D721Med (cell line): ENCODE results near the gene SLC5A10.
"Not testable (repeated sequence)": the region's sequence is repeated elsewhere in the genome, so short reads cannot be mapped to it uniquely, and the experiment has no call there.

Source experiments
- DNase-seq: peaks from one replicate; pipeline ENCODE4 v3.0.0; 2011; ENCODE audit warnings: low spot score; ENCODE audit not compliant: insufficient read length
- FAIRE-seq: peaks from 2 replicates; lab custom pipeline; 2011; peaks lifted over from hg19 to GRCh38; lab: Jason Lieb, UNC
- TF ChIP-seq, protein P1 (sequence below): IDR thresholded peaks from 2 replicates; pipeline ENCODE4 v1.5.1; 2012; ENCODE audit warnings: mild to moderate bottlenecking, control low read depth; ENCODE audit not compliant: insufficient read depth; ENCODE audit errors: missing control alignments

The SLC5A10 gene

DNA sequence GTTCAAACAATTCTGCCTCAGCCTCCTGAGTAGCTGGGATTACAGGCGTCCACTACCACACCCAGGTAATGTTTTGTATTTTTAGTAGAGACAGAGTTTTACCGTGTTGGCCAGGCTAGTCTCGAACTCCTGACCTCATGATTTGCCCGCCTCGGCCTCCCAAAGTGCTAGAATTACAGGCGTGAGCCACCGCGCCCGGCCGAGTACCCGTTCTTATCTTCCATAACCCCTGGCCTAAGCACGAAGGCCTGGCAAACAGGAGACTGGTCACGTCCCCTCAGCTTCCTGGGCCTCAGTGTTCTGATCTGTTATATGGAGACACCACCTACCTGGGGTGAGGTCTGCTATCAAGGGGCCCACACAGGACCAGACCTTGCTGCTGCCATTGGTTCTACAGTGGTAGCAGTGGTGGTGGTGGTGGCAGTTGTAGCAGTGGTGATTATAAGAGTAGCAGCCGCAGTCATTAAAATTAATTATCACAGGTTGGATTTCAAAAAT lies 1.3 kb downstream of the SLC5A10 start:
- TF ChIP-seq, protein P1, sequence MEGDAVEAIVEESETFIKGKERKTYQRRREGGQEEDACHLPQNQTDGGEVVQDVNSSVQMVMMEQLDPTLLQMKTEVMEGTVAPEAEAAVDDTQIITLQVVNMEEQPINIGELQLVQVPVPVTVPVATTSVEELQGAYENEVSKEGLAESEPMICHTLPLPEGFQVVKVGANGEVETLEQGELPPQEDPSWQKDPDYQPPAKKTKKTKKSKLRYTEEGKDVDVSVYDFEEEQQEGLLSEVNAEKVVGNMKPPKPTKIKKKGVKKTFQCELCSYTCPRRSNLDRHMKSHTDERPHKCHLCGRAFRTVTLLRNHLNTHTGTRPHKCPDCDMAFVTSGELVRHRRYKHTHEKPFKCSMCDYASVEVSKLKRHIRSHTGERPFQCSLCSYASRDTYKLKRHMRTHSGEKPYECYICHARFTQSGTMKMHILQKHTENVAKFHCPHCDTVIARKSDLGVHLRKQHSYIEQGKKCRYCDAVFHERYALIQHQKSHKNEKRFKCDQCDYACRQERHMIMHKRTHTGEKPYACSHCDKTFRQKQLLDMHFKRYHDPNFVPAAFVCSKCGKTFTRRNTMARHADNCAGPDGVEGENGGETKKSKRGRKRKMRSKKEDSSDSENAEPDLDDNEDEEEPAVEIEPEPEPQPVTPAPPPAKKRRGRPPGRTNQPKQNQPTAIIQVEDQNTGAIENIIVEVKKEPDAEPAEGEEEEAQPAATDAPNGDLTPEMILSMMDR = no peak
- DNase-seq (no peak), FAIRE-seq (no peak)

DNA sequence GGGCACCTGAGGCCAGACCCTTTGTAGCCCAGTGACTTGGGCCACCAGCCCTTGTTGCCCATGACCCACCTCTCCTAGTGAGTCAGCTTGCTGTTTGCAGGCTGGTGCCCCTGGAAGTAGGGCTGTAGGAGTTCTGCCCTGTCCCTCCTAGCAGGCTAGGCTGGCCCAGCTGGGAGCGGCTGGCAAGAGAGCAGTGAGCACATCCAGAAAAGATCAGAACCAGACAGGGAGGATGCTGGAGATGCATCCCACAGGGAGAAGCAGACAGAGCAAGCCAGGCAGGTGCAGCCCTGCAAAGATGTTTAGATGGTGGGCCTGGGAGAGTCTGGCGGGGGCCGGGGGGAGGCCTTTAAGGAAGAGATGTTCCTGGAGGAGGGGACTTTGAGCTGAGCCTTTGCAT lies 2.4 kb downstream of the SLC5A10 start:
- no peak for FAIRE-seq
- TF ChIP-seq, protein P1 = no peak
- DNase-seq = no peak

DNA sequence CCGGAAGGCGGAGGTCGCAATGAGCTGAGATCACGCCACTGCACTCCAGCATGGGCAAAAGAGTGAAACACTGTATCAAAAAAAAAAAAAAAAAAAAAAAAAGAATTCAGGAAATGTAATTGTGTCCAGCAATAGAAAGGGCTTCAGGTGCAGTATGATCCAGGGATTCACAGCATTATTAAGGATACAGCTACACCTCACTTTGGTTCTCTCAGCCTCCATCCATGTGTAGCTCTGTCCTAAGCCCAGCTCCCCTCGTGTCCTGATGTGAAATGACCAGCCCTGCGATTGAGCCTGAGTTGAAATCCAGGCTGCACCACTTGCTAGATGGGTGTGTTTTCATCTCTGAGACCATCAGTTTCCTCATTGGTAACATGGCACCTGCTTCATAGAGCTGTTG lies 3.0 kb downstream of the SLC5A10 start:
- DNase-seq (no peak), FAIRE-seq (no peak)
- TF ChIP-seq, protein P1 = no peak

DNA sequence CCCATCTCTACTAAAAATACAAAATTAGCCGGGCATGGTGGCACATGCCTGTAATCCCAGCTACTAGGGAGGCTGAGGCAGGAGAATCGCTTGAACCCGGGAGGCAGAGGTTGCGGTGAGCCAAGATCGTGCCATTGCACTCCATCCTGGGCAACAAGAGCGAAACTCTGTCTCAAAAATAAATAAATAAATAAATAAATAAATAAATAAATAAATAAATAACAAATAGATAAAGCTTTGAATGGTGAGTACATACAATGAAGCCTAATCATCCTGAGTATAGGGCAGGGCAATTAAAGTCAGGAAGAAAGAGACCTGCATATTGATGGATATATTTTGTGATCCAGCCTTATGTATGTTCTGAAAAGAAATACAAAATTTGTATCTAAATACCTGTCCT lies 4.1 kb downstream of the SLC5A10 start:
- not testable (repeated sequence) for DNase-seq, FAIRE-seq

DNA sequence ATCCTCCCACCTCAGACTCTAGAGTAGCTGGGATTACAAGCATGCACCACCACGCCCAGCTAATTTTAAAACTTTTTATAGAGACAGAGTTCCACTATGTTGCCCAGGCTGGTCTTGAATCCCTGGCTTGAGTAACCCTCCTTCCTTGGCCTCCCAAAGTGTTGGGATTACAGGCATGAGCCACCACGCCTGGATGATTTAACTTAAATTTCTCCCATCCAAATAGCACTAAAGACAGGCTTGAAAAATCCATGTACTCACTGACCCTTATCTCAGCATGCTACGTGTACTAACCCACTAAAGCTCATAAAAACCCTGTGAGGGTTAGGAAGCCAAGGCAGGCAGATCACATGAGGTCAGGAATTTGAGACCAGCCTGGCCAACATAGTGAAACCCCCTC lies 4.6 kb downstream of the SLC5A10 start:
- no peak for DNase-seq
- TF ChIP-seq, protein P1 = no peak
- FAIRE-seq = no peak

DNA sequence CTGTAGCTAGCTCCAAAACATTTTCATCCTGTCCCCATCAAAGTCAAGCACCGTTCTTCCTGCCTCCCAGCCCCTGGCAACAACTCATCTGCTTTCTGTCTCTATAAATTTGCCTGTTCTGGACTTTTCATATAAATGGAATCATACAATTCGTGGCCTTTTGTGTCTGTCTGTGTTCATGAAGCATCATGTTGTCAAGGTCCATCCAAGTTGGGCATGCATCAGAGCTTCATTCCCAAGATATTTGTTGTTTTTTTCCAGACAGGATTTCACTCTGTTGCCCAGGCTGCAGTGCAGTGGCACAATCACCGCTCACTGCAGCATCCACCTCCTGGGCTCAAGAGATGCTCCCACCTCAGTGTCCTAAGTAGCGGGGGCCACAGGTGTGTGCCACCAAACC lies 5.9 kb downstream of the SLC5A10 start:
- DNase-seq (no peak), FAIRE-seq (no peak)
- TF ChIP-seq, protein P1 = no peak

DNA sequence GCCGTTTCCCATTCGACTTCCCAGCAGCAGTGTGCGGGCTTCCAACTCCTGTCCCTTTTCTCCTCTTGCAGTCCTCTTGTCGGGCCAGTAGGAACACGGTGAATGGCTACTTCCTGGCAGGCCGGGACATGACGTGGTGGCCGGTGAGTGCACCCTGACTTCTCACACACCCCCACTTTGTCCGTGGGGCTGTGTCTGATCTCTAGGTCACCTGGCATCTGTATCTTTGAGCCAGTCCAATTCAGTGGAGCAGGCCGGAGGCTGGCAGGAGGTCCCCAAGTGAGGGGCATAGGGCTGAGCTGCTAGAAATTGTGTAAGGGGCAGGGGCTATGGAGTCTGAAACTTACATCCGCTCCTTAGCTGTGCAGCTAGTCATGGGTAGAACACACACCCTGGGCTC lies 6.6 kb downstream of the SLC5A10 start:
- FAIRE-seq = no peak

More for the DNA sequence above, 6.6 kb downstream of the SLC5A10 start:
- TF ChIP-seq, protein P1 = no peak
- no peak for DNase-seq
